ENCODE measurements around the gene ELOVL5. TPM values are rescaled to one million over a fixed set of nuclear protein-coding genes. Genes with fewer than 3 reads are reported as not detected.
"Not testable (repeated sequence)": the region's sequence is repeated elsewhere in the genome, so short reads cannot be mapped to it uniquely, and the experiment has no call there.

The ELOVL5 gene
- total RNA-seq, 1 donor from 2014 or later, result 55.9 TPM

GRCh38 chr6:53349209-53349693, 501 bp upstream of the ELOVL5 start:
- no peak for TF ChIP-seq CTCF (conservative IDR thresholded peaks at IDR 0.05; ENCODE audit: low read depth, low read length)
- peak overlapping the region; percentile 92 for H3K4me3 ChIP-seq (ENCODE audit: low read depth, low read length)
- DNase-seq (ENCODE audit: low read depth), result no peak

DNA sequence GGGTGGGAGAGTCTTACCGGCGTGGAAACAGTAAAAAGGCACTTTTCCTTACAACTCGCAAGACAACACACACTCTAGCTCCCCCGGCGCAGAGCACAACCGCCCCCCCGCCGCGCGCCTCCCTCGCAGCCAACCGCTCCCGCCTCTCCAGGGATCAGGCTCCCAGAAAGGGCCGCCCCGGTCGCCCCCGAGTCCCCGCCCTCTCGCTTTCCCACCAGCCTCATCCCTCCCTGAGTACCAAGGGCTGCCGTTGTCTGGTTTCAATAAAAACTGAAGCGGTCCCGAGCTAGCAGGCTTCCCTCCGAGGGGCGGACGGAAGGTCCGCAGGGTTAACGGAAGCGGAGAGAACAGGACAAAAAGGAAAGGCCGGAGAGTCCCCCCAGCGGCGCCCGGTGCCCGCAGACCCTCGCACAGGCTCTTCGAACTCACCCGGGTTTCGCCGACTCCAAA, 804 bp downstream of the ELOVL5 start:
- no peak for TF ChIP-seq CTCF (conservative IDR thresholded peaks at IDR 0.05; ENCODE audit: low read depth, low read length)
- peak overlapping the region; percentile 92 for H3K4me3 ChIP-seq (ENCODE audit: low read depth, low read length)
- no peak for DNase-seq (ENCODE audit: low read depth)

DNA sequence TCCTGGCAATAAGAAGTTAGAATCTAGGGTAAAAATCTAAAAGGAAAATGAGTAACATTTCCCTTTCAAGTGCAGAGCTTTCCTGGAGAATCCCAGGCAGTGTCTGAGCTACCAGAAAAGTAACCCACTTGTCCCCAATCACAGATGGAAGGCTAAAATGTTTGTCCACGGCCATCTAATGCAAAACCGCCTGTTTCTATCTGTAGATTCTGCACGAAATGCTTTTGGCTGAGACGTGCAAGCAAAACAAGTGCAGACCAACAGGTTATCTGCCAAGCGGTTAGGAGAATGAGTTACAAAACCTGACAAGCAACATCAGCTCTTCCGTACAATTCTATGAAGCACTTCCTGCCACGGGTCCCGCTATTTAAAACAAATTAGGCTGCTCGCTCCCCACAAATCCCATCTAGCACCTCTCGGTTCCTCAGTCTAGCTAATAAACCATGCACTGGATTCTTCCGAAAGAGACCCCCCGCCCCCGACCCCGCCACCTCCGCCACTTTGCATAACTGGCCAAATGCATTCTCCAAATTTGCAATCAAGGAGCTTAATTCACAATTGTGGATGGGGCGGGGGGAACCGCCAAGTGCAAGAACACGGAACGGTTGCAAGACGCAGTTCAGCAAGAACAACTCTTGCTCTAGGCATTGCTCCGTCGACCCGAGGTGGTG, 1.4 kb downstream of the ELOVL5 start:
- no peak for TF ChIP-seq CTCF (conservative IDR thresholded peaks at IDR 0.05; ENCODE audit: low read depth, low read length)
- peak overlapping the region; percentile 92 for H3K4me3 ChIP-seq (ENCODE audit: low read depth, low read length)
- no peak for DNase-seq (ENCODE audit: low read depth)

DNA sequence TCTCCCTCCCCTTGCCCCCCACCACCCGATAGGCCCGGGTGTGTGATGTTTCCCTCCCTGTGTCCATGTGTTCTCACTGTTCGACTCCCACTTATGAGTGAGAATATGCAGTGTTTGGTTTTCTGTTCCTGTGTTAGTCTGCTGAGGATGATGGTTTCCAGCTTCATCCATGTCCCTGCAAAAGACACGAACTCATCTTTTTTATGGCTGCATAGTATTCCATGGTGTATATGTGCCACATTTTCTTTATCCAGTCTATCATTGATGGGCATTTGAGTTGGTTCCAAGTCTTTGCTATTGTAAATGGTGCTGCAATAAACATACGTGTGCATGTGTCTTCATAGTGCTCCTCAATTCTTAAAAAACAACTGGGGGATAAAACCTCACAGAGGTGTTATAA, 2.7 kb downstream of the ELOVL5 start:
- DNase-seq (ENCODE audit: low read depth), result not testable (repeated sequence)

GRCh38 chr6:53344969-53345368, 3.8 kb downstream of the ELOVL5 start:
- no peak for DNase-seq (ENCODE audit: low read depth)
- no peak for TF ChIP-seq CTCF (conservative IDR thresholded peaks at IDR 0.05; ENCODE audit: low read depth, low read length)
- H3K4me3 ChIP-seq (ENCODE audit: low read depth, low read length), result no peak overlapping the region

More for the DNA sequence above, 2.7 kb downstream of the ELOVL5 start:
- H3K4me3 ChIP-seq (ENCODE audit: low read depth, low read length), result not testable (repeated sequence)

GRCh38 chr6:53343092-53343491, 5.7 kb downstream of the ELOVL5 start:
- no peak for TF ChIP-seq CTCF (conservative IDR thresholded peaks at IDR 0.05; ENCODE audit: low read depth, low read length)
- no peak for DNase-seq (ENCODE audit: low read depth)
- no peak overlapping the region for H3K4me3 ChIP-seq (ENCODE audit: low read depth, low read length)

GRCh38 chr6:53342217-53342616, 6.5 kb downstream of the ELOVL5 start:
- TF ChIP-seq CTCF (conservative IDR thresholded peaks at IDR 0.05; ENCODE audit: low read depth, low read length), result no peak
- no peak for DNase-seq (ENCODE audit: low read depth)
- H3K4me3 ChIP-seq (ENCODE audit: low read depth, low read length), result no peak overlapping the region
